Embryonic facial prominence (tissue), 1 donor: ENCODE data around the gene DKKL1.

Experiments
- DNase-seq: peaks from one replicate; pipeline ENCODE4 v3.0.0-alpha.2; 2016; ENCODE audit errors: extremely low spot score

Gene DKKL1

GRCh38 chr19:49422407-49423070, 58.9 kb downstream of the DKKL1 start:
- no peak for DNase-seq

- DNase-seq, result no peak
These were observed 59.7 kb downstream of the DKKL1 start, which contains the start of gene PTH2 for GRCh38 chr19:49423071-49423984. PTH2 (minus strand) TSS chr19:49423441; CDS start chr19:49423339, 102 bp downstream.

- DNase-seq, result no peak
These were observed 60.3 kb downstream of the DKKL1 start for GRCh38 chr19:49423985-49424303.
